Breast epithelium (tissue), 3 donors: ENCODE results near the gene DEDD2.

Experiments used
- POLR2A ChIP-seq: fragments of 450-650 bp; IDR thresholded peaks from one replicate; pipeline ENCODE4 v1.6.1; 2016; ENCODE audit warnings: antibody characterized with exemption, mild to moderate bottlenecking, moderate library complexity
- POLR2AphosphoS5 ChIP-seq, 3 donors: sonication (generic); formaldehyde crosslinking; IDR thresholded peaks; one replicate each; pipeline ENCODE4 v1.6.1; 2017; ENCODE audit warnings: antibody characterized with exemption in 3 of 3
- TF ChIP-seq, protein P1 (sequence below), 3 donors: fragments of 450-650 bp; IDR thresholded peaks; one replicate each; pipeline ENCODE4 v1.5.1; 2016 to 2017; ENCODE audit warnings: antibody characterized with exemption in 3 of 3, mild to moderate bottlenecking in 3 of 3, moderate library complexity in 3 of 3

DNA sequence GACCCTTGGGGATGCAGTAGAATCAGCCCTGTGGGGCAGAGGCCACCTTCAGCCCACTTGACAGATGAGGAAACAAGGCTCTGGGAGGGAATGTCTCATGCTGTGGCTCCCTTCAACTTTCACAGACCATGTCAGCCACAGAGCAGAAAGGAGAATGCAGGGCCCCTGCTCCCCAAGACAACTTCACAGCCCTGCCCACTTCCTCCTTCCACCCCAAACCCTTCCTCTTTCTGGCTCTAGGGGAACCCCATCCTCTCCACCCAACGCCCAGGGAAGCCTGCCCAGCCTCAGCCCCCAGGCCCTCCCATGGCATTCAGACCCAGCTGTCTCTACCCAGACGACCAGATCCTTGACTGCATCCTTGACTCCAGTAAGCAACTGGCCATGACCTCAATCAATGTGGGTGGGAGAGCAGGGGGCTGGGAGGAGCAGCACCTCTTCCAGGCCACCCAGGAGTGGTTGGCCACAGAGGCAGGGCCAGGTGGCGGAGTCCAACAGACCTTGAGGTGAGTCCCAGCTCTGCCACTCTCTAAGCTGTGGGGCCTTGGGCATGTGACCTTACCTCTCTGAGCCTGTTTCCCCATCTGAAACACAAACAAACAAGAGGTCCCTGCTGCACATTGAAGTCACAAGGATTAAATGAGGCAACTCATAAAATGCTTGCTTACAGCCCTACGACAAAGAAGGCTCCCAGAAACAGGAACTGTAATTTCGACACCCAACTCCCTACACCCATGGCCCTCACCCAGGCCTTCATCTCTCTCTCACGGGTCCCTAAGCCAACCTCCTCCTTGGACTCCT lies 15.8 kb downstream of the DEDD2 start:
- TF ChIP-seq, protein P1, sequence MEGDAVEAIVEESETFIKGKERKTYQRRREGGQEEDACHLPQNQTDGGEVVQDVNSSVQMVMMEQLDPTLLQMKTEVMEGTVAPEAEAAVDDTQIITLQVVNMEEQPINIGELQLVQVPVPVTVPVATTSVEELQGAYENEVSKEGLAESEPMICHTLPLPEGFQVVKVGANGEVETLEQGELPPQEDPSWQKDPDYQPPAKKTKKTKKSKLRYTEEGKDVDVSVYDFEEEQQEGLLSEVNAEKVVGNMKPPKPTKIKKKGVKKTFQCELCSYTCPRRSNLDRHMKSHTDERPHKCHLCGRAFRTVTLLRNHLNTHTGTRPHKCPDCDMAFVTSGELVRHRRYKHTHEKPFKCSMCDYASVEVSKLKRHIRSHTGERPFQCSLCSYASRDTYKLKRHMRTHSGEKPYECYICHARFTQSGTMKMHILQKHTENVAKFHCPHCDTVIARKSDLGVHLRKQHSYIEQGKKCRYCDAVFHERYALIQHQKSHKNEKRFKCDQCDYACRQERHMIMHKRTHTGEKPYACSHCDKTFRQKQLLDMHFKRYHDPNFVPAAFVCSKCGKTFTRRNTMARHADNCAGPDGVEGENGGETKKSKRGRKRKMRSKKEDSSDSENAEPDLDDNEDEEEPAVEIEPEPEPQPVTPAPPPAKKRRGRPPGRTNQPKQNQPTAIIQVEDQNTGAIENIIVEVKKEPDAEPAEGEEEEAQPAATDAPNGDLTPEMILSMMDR (IDR thresholded peaks at IDR 0.05) = no peak
- TF ChIP-seq POLR2AphosphoS5 (IDR thresholded peaks at IDR 0.05) (no peak), POLR2A (no peak)
